ENCODE measurements around the gene SULT1A1. TPM values are rescaled to one million over a fixed set of nuclear protein-coding genes. Genes with fewer than 3 reads are reported as not detected.

SULT1A1 gene
- 4.7 to 6.8 TPM (median 5.4 TPM) in 5 replicates for total RNA-seq (2022; extraction: Qiagen RNA extraction; ENCODE audit: low read depth)

GRCh38 chr16:28609631-28610594, at the start of gene SULT1A1:
SULT1A1 (minus strand) TSS chr16:28610044; CDS start chr16:28608855, 1,189 bp downstream.

GRCh38 chr16:28637765-28638164, 27.9 kb upstream of the SULT1A1 start, which contains the start of gene NPIPB8:
NPIPB8 (plus strand) TSS chr16:28638065; CDS start chr16:28638361, 296 bp downstream.

GRCh38 chr16:28596840-28597691, 12.8 kb downstream of the SULT1A1 start, which contains the start of gene SULT1A2:
SULT1A2 (minus strand) TSS chr16:28597050; CDS start chr16:28595930, 1,120 bp downstream.

Other genes starting within 250 kb of the SULT1A1 start
- gene NPIPB6, start 246.5 kb downstream of the SULT1A1 start, total RNA-seq (2022; extraction: Qiagen RNA extraction; ENCODE audit: low read depth): 0.85 to 2.7 TPM (median 1.9 TPM) in 5 replicates
- gene EIF3CL, start 206.2 kb downstream of the SULT1A1 start, total RNA-seq (2022; extraction: Qiagen RNA extraction; ENCODE audit: low read depth): 73.7 to 124 TPM (median 76.0 TPM) in 5 replicates
- 0.11 to 0.45 TPM (median 0.24 TPM) in 4 of 5 replicates, not detected in the other for gene NPIPB7, start 137.7 kb downstream of the SULT1A1 start, total RNA-seq (2022; extraction: Qiagen RNA extraction; ENCODE audit: low read depth)
- gene CLN3, start 118.0 kb downstream of the SULT1A1 start, total RNA-seq (2022; extraction: Qiagen RNA extraction; ENCODE audit: low read depth): 20.3 to 35.8 TPM (median 33.5 TPM) in 5 replicates
- gene APOBR, start 115.4 kb downstream of the SULT1A1 start, total RNA-seq (2022; extraction: Qiagen RNA extraction; ENCODE audit: low read depth): 0.05 to 0.07 TPM (median 0.06 TPM) in 5 replicates
- gene IL27, start 103.2 kb downstream of the SULT1A1 start, total RNA-seq (2022; extraction: Qiagen RNA extraction; ENCODE audit: low read depth): not detected in 5 replicates
- 12.6 to 15.5 TPM (median 14.8 TPM) in 5 replicates for gene NUPR1, start 71.1 kb downstream of the SULT1A1 start, total RNA-seq (2022; extraction: Qiagen RNA extraction; ENCODE audit: low read depth)
- gene SGF29, start 56.1 kb downstream of the SULT1A1 start, total RNA-seq (2022; extraction: Qiagen RNA extraction; ENCODE audit: low read depth): 18.6 to 23.1 TPM (median 21.3 TPM) in 5 replicates
- 0.09 to 0.22 TPM (median 0.15 TPM) in 3 of 5 replicates, not detected in the others for gene SULT1A2, start 13.0 kb downstream of the SULT1A1 start, total RNA-seq (2022; extraction: Qiagen RNA extraction; ENCODE audit: low read depth)
- gene NPIPB8, start 28.0 kb upstream of the SULT1A1 start, total RNA-seq (2022; extraction: Qiagen RNA extraction; ENCODE audit: low read depth): 0.52 to 0.56 TPM in 2 of 5 replicates, not detected in the others
- 182 to 381 TPM (median 343 TPM) in 5 replicates for gene EIF3C, start 101.4 kb upstream of the SULT1A1 start, total RNA-seq (2022; extraction: Qiagen RNA extraction; ENCODE audit: low read depth)
- gene NPIPB9, start 141.7 kb upstream of the SULT1A1 start, total RNA-seq (2022; extraction: Qiagen RNA extraction; ENCODE audit: low read depth): 0.69 to 2.3 TPM (median 1.8 TPM) in 5 replicates
- 95.3 to 153 TPM (median 135 TPM) in 5 replicates for gene ATXN2L, start 213.0 kb upstream of the SULT1A1 start, total RNA-seq (2022; extraction: Qiagen RNA extraction; ENCODE audit: low read depth)
- 230 to 318 TPM (median 288 TPM) in 5 replicates for gene TUFM, start 236.3 kb upstream of the SULT1A1 start, total RNA-seq (2022; extraction: Qiagen RNA extraction; ENCODE audit: low read depth)